H1 (cell line): ENCODE measurements around the gene GTF2I. TPM values are rescaled to one million over a fixed set of nuclear protein-coding genes. Genes with fewer than 3 reads are reported as not detected.
"Not testable (repeated sequence)": the region's sequence is repeated elsewhere in the genome, so short reads cannot be mapped to it uniquely, and the experiment has no call there.

Experiments used
- CTCF ChIA-PET: fragments of 300-600 bp; sonication (Branson Sonifier 250); formaldehyde crosslinking; loops from one replicate; lab custom pipeline; 2021; ENCODE audit not compliant: partially characterized antibody; lab: Charles Lee
- POLR2A ChIA-PET: fragments of 300-600 bp; sonication (Branson Sonifier 250); formaldehyde crosslinking; loops from one replicate; lab custom pipeline; 2021; ENCODE audit warnings: inconsistent platforms; ENCODE audit not compliant: partially characterized antibody; lab: Charles Lee
- DNase-seq, 2 experiments: peaks; one replicate each; pipeline versions ENCODE4 v3.0.0 to v3.0.0-alpha.2; 2010 to 2022; ENCODE audit warnings: low spot score in 2 of 2, low read depth in 1 of 2, mixed read lengths in 1 of 2
- FAIRE-seq: peaks from 2 replicates; lab custom pipeline; 2011; peaks lifted over from hg19 to GRCh38; lab: Jason Lieb, UNC
- H2AFZ ChIP-seq: 2 replicates; pipeline ENCODE4 v1.8.1; 2012; ENCODE audit warnings: low read length, inconsistent platforms
- H2AK5ac ChIP-seq: 2 replicates; pipeline ENCODE4 v1.6.1; 2013; ENCODE audit warnings: low read depth, low read length
- H2BK120ac ChIP-seq: replicated peaks from 2 replicates; pipeline ENCODE3; 2013; ENCODE audit warnings: low read depth, low read length, inconsistent platforms
- H2BK12ac ChIP-seq: 2 replicates; pipeline ENCODE4 v1.6.1; 2013; ENCODE audit warnings: low read depth, low read length
- H2BK15ac ChIP-seq: 2 replicates; pipeline ENCODE4 v1.6.1; 2013; ENCODE audit warnings: low read length
- H2BK20ac ChIP-seq: 2 replicates; pipeline ENCODE4 v1.6.1; 2013; ENCODE audit warnings: low read length
- H2BK5ac ChIP-seq: 2 replicates; pipeline ENCODE4 v1.6.1; 2013; ENCODE audit warnings: low read depth, low read length
- H3K14ac ChIP-seq: 2 replicates; pipeline ENCODE4 v1.6.1; 2013; ENCODE audit warnings: inconsistent platforms; ENCODE audit not compliant: insufficient read length
- H3K18ac ChIP-seq: 2 replicates; pipeline ENCODE4 v1.6.1; 2013; ENCODE audit warnings: low read length; ENCODE audit errors: extremely low read depth
- H3K23ac ChIP-seq: 2 replicates; pipeline ENCODE4 v1.6.1; 2013; ENCODE audit warnings: inconsistent platforms; ENCODE audit not compliant: insufficient read length
- H3K23me2 ChIP-seq: 2 replicates; pipeline ENCODE4 v1.6.1; 2013; ENCODE audit warnings: low read depth, low read length
- H3K27ac ChIP-seq: 2 replicates; pipeline ENCODE4 v1.6.1; 2011; ENCODE audit warnings: low read depth, low read length, inconsistent platforms
- H3K27me3 ChIP-seq, 4 experiments: replicated peaks in 1 of 4; 1 replicate in 1 of 4; 2 replicates in 3 of 4; pipeline versions ENCODE4 v1.6.1 to v1.8.1; 2011 to 2013; ENCODE audit warnings: low read length in 3 of 4, mild to moderate bottlenecking in 3 of 4, inconsistent platforms in 2 of 4, mixed read lengths in 2 of 4, moderate library complexity in 1 of 4; ENCODE audit not compliant: control insufficient read depth in 3 of 4, insufficient read depth in 3 of 4; ENCODE audit errors: extremely low read depth in 1 of 4
- H3K36me3 ChIP-seq, 4 experiments: 2 replicates each; pipeline versions ENCODE4 v1.6.1 to v1.8.1; 2011 to 2013; ENCODE audit warnings: mild to moderate bottlenecking in 4 of 4, low read length in 3 of 4, moderate library complexity in 2 of 4, control low read depth in 1 of 4, inconsistent platforms in 1 of 4; ENCODE audit not compliant: insufficient read depth in 4 of 4, control insufficient read depth in 2 of 4
- H3K4ac ChIP-seq: replicated peaks from 2 replicates; pipeline ENCODE3; 2013; ENCODE audit warnings: low read length, low read depth, mixed read lengths, inconsistent platforms; ENCODE audit not compliant: insufficient read length
- H3K4me1 ChIP-seq, 4 experiments: replicated peaks in 1 of 4; 1 replicate in 1 of 4; 2 replicates in 3 of 4; pipeline versions ENCODE4 v1.6.1 to v1.8.1; 2011 to 2013; ENCODE audit warnings: low read length in 3 of 4, inconsistent platforms in 2 of 4, mixed read lengths in 1 of 4; ENCODE audit not compliant: insufficient read depth in 4 of 4, control insufficient read depth in 3 of 4
- H3K4me2 ChIP-seq, 2 experiments: 2 replicates each; pipeline versions ENCODE4 v1.6.1 to v1.8.1; 2011 to 2013; ENCODE audit warnings: low read depth in 2 of 2, low read length in 2 of 2, control low read depth in 1 of 2, inconsistent platforms in 1 of 2, mild to moderate bottlenecking in 1 of 2; ENCODE audit not compliant: insufficient read depth in 1 of 2
- H3K4me3 ChIP-seq, 4 experiments: fragments of 200-600, 300-600 bp in 1 of 4; sonication (generic), shearing (Covaris generic), sonication (Bioruptor Twin) in 1 of 4; 2 replicates each; pipeline versions ENCODE4 v1.5.1 to v1.8.1; 2011 to 2016; ENCODE audit warnings: low read length in 4 of 4, low read depth in 3 of 4, control low read depth in 2 of 4, inconsistent platforms in 2 of 4, mild to moderate bottlenecking in 2 of 4, mixed read lengths in 1 of 4, moderate library complexity in 1 of 4; ENCODE audit not compliant: insufficient read depth in 2 of 4; ENCODE audit errors: extremely low read depth in 1 of 4
- H3K56ac ChIP-seq: replicated peaks from 2 replicates; pipeline ENCODE3; 2013; ENCODE audit warnings: low read depth, mild to moderate bottlenecking, mixed read lengths, low read length, inconsistent platforms; ENCODE audit not compliant: insufficient read length
- H3K79me1 ChIP-seq: 2 replicates; pipeline ENCODE4 v1.6.1; 2013; ENCODE audit warnings: low read depth, low read length, control low read depth
- H3K79me2 ChIP-seq, 2 experiments: 2 replicates each; pipeline versions ENCODE4 v1.6.1 to v1.8.1; 2012 to 2013; ENCODE audit warnings: low read length in 2 of 2, mild to moderate bottlenecking in 2 of 2, inconsistent platforms in 1 of 2; ENCODE audit not compliant: insufficient read depth in 2 of 2, control insufficient read depth in 1 of 2
- H3K9ac ChIP-seq, 4 experiments: replicated peaks in 1 of 4; 1 replicate in 1 of 4; 2 replicates in 3 of 4; pipeline versions ENCODE4 v1.6.1 to v1.8.1; 2011 to 2013; ENCODE audit warnings: low read depth in 3 of 4, low read length in 3 of 4, control low read depth in 2 of 4, mild to moderate bottlenecking in 2 of 4, moderate library complexity in 2 of 4, inconsistent platforms in 1 of 4; ENCODE audit errors: extremely low read depth in 1 of 4
- H3K9me3 ChIP-seq, 2 experiments: 2 replicates each; pipeline versions ENCODE4 v1.6.1 to v1.8.1; 2012 to 2013; ENCODE audit warnings: mild to moderate bottlenecking in 2 of 2, moderate library complexity in 2 of 2, control low read depth in 1 of 2, inconsistent platforms in 1 of 2, low read depth in 1 of 2, low read length in 1 of 2, mixed read lengths in 1 of 2; ENCODE audit not compliant: insufficient read depth in 2 of 2
- H4K20me1 ChIP-seq, 2 experiments: replicated peaks in 1 of 2; 2 replicates each; pipeline versions ENCODE3 to v1.8.1; 2011 to 2013; ENCODE audit warnings: inconsistent platforms in 2 of 2, low read length in 2 of 2, mild to moderate bottlenecking in 1 of 2; ENCODE audit not compliant: insufficient read depth in 2 of 2, control insufficient read depth in 1 of 2
- H4K5ac ChIP-seq: 2 replicates; pipeline ENCODE4 v1.6.1; 2013; ENCODE audit warnings: low read length, low read depth, mixed read lengths, inconsistent platforms; ENCODE audit not compliant: insufficient read length
- H4K8ac ChIP-seq: 2 replicates; pipeline ENCODE4 v1.8.0; 2013; ENCODE audit warnings: mild to moderate bottlenecking, moderate library complexity, low read length, inconsistent platforms; ENCODE audit not compliant: insufficient read depth; ENCODE audit errors: extremely low read depth
- H4K91ac ChIP-seq: replicated peaks from 2 replicates; pipeline ENCODE3; 2013; ENCODE audit warnings: low read length, mixed read lengths, inconsistent platforms; ENCODE audit not compliant: insufficient read length
- WGBS, 2 experiments: shearing (Covaris generic) in 1 of 2; methylation state at CpG; one replicate each; pipeline versions ENCODE4 v1.1.6 to v1.1.7; 2013 to 2015; ENCODE audit warnings: low lambda C conversion rate in 2 of 2, mixed read lengths in 2 of 2, inconsistent platforms in 1 of 2, low coverage in 1 of 2, missing lambda C conversion rate in 1 of 2; ENCODE audit not compliant: insufficient replicate concordance in 2 of 2, insufficient coverage in 1 of 2, insufficient read length in 1 of 2; ENCODE audit errors: extremely low coverage in 1 of 2, missing lambda C conversion rate in 1 of 2; 5-methylcytosine and 5-hydroxymethylcytosine counted together
- polyA plus RNA-seq, 7 experiments: library from polyadenylated mRNA; depleted of rRNA in 3 of 7; stranded (reverse) in 5 of 7; unstranded in 2 of 7; fragments of >200 nt in 5 of 7; fragments of 200-250 nt in 2 of 7; gene quantifications; 1 replicate in 5 of 7; 2 replicates in 1 of 7; 4 replicates in 1 of 7; pipeline versions ENCODE4 v1.2.1 to v1.2.3, GENCODE V29; 2011 to 2013; ENCODE audit warnings: missing spikeins in 2 of 7, mixed read lengths in 2 of 7
- total RNA-seq: library from RNA; stranded (reverse); fragmentation: NEBNext Ultra II Directional; extraction: Animal tissue kit (Norgen Biotek cat#: 25700); gene quantifications from 2 replicates; pipeline ENCODE4 v1.2.1, GENCODE V29; 2021

Gene GTF2I
- total and polyA plus RNA-seq, 2 of the 8 experiments (the other 6 are each of a cell fraction or from before 2014, with no cell fraction given), result 46.7 to 316 TPM

- POLR2A ChIA-PET, result interaction anchor here (1.4 to 1.7 kb wide), 2 partner anchors 12 to 98 kb away, joined by 3 to 4 read pairs; no protein-coding TSS in a partner anchor
- not testable (repeated sequence) for H2BK20ac ChIP-seq, H3K14ac ChIP-seq, H2BK120ac ChIP-seq, H2BK12ac ChIP-seq, H3K27me3 ChIP-seq, H4K8ac ChIP-seq, H3K4me3 ChIP-seq, H2AFZ ChIP-seq, H3K9ac ChIP-seq, H3K23me2 ChIP-seq, H3K23ac ChIP-seq, H2AK5ac ChIP-seq, H3K27ac ChIP-seq, H3K56ac ChIP-seq, DNase-seq, H3K9me3 ChIP-seq, H4K5ac ChIP-seq, H4K91ac ChIP-seq, H3K18ac ChIP-seq, FAIRE-seq, H4K20me1 ChIP-seq, H3K4ac ChIP-seq, H2BK15ac ChIP-seq, H3K4me2 ChIP-seq, H3K79me1 ChIP-seq, H2BK5ac ChIP-seq
- 94% methylated on average over 7 of the region's 7 CpGs; no CpG with 5 or more reads in 1 of the 2 experiments for WGBS, 2 experiments
- Histone ChIP-seq H3K79me2 (peaks cover 36 to 98% of the 10 kb centered on the region in 2 experiments), H3K36me3 (peaks cover 0 to 24% (median 0%) of the 10 kb centered on the region in 4 experiments; a peak in 4 of 8 replicates), H3K4me1 (peaks cover 3 to 18% (median 8%) of the 10 kb centered on the region in 4 experiments)
- CTCF ChIA-PET, result interaction anchor here (0.7 kb wide), 2 partner anchors 67 to 82 kb away, joined by 3 to 6 read pairs; no protein-coding TSS in a partner anchor
Observed at GRCh38 chr7:74667013-74667412, 9.5 kb downstream of the GTF2I start.

GRCh38 chr7:74667520-74667919, 10.0 kb downstream of the GTF2I start:
- not testable (repeated sequence) for H3K4me3 ChIP-seq, FAIRE-seq, H3K9me3 ChIP-seq, H3K56ac ChIP-seq, H3K14ac ChIP-seq, H3K4me2 ChIP-seq, H3K4ac ChIP-seq, H3K23ac ChIP-seq, H2AK5ac ChIP-seq, H4K91ac ChIP-seq, H2BK15ac ChIP-seq, H2BK5ac ChIP-seq, H3K9ac ChIP-seq, H4K5ac ChIP-seq, H2AFZ ChIP-seq, H2BK20ac ChIP-seq, H3K18ac ChIP-seq, H3K79me1 ChIP-seq, H2BK120ac ChIP-seq, H3K27me3 ChIP-seq, H4K8ac ChIP-seq, H3K23me2 ChIP-seq, H4K20me1 ChIP-seq, H2BK12ac ChIP-seq, H3K27ac ChIP-seq, DNase-seq
- H3K4me1 ChIP-seq, result peaks cover 3 to 15% (median 7%) of the 10 kb centered on the region in 4 experiments
- ChIA-PET CTCF (interaction anchor here (0.6 to 0.7 kb wide), 2 partner anchors 27 to 68 kb away, joined by 4 to 6 read pairs; no protein-coding TSS in a partner anchor), POLR2A (interaction anchor here (0.7 to 1.4 kb wide), 4 partner anchors 10 to 40 kb away, joined by 3 to 4 read pairs (median 4); partner anchors contain the start of gene GTF2I)
- peaks cover 33 to 98% of the 10 kb centered on the region in 2 experiments for H3K79me2 ChIP-seq
- H3K36me3 ChIP-seq, result peaks cover 0 to 24% (median 0%) of the 10 kb centered on the region in 4 experiments; a peak in 4 of 8 replicates
- 90% methylated on average over 5 of the region's 5 CpGs; no CpG with 5 or more reads in 1 of the 2 experiments for WGBS, 2 experiments
